Neural cell (in vitro differentiated cells): Measurements from ENCODE around the gene INPP5A. TPM values are rescaled to one million over a fixed set of nuclear protein-coding genes. Genes with fewer than 3 reads are reported as not detected.

ENCODE experiments used
- H2AFZ ChIP-seq: fragments of 200-600, 300-800 bp; sonication (generic), shearing (Covaris generic); 2 replicates; pipeline ENCODE4 v1.6.0; 2014; ENCODE audit warnings: low read depth, mild to moderate bottlenecking, antibody characterized with exemption, low read length, moderate library complexity
- H3F3A ChIP-seq: fragments of 200-600 bp; shearing (Covaris generic); 2 replicates; pipeline ENCODE4 v1.6.1; 2016; ENCODE audit warnings: mild to moderate bottlenecking, moderate library complexity, mixed read lengths, antibody characterized with exemption, low read length; ENCODE audit not compliant: insufficient read depth, poor library complexity, severe bottlenecking
- H3K27ac ChIP-seq: fragments of 200-600, 300-800 bp; sonication (generic), shearing (Covaris generic); 2 replicates; pipeline ENCODE4 v1.5.1; 2014; ENCODE audit warnings: mild to moderate bottlenecking, low read length, moderate library complexity
- H3K27me3 ChIP-seq: fragments of 300-800, 200-600 bp; sonication (generic), shearing (Covaris generic); 2 replicates; pipeline ENCODE4 v1.6.0; 2014; ENCODE audit warnings: mild to moderate bottlenecking, low read depth, low read length, moderate library complexity; ENCODE audit not compliant: insufficient read depth
- H3K36me3 ChIP-seq: fragments of 300-800, 200-600 bp; sonication (generic), shearing (Covaris generic); 2 replicates; pipeline ENCODE4 v1.5.1; 2014; ENCODE audit warnings: mild to moderate bottlenecking, antibody characterized with exemption, low read length, moderate library complexity; ENCODE audit not compliant: insufficient read depth
- H3K4me2 ChIP-seq: fragments of 300-800, 200-600 bp; sonication (generic), shearing (Covaris generic); 2 replicates; pipeline ENCODE4 v1.6.0; 2014; ENCODE audit warnings: mild to moderate bottlenecking, low read length
- H3K4me3 ChIP-seq: fragments of 300-800, 200-600 bp; sonication (generic), shearing (Covaris generic); 2 replicates; pipeline ENCODE4 v1.5.1; 2014; ENCODE audit warnings: mild to moderate bottlenecking, low read length, moderate library complexity
- H3K79me2 ChIP-seq: fragments of 200-600 bp; shearing (Covaris generic); replicated peaks from 2 replicates; pipeline ENCODE4 v1.6.0; 2014; ENCODE audit warnings: mild to moderate bottlenecking, low read length, moderate library complexity; ENCODE audit not compliant: insufficient read depth
- H3K9ac ChIP-seq: fragments of 300-800, 200-600 bp; sonication (generic), shearing (Covaris generic); 2 replicates; pipeline ENCODE4 v1.6.1; 2016; ENCODE audit warnings: mild to moderate bottlenecking, low read length, mixed read lengths
- H3K9me2 ChIP-seq: fragments of 200-600 bp; shearing (Covaris generic); 2 replicates; pipeline ENCODE4 v1.6.1; 2016; ENCODE audit warnings: mild to moderate bottlenecking, low read length, mixed read lengths; ENCODE audit not compliant: insufficient read depth
- H3K9me3 ChIP-seq: fragments of 200-600, 300-800 bp; sonication (generic), shearing (Covaris generic); 2 replicates; pipeline ENCODE4 v1.6.1; 2016; ENCODE audit warnings: mild to moderate bottlenecking, mixed run types, low read length, moderate library complexity, mixed read lengths
- H4K20me1 ChIP-seq: fragments of 200-600 bp; shearing (Covaris generic); 2 replicates; pipeline ENCODE4 v1.6.1; 2016; ENCODE audit warnings: mild to moderate bottlenecking, mixed run types; ENCODE audit not compliant: insufficient read depth
- EP300 ChIP-seq: fragments of 450-650 bp; conservative IDR thresholded peaks from 2 replicates; pipeline ENCODE4 v1.6.1; 2014; ENCODE audit warnings: antibody characterized with exemption, mild to moderate bottlenecking, moderate library complexity; ENCODE audit not compliant: poor library complexity, severe bottlenecking
- EZH2 ChIP-seq: fragments of 200-600, 300-800 bp; shearing (Covaris generic), sonication (generic); IDR thresholded peaks from 2 replicates; pipeline ENCODE4 v1.6.1; 2014; ENCODE audit warnings: antibody characterized with exemption, low read length, borderline replicate concordance, mild to moderate bottlenecking; ENCODE audit not compliant: insufficient read depth, poor library complexity, severe bottlenecking
- MXI1 ChIP-seq: fragments of 450-650 bp; conservative IDR thresholded peaks from 2 replicates; pipeline ENCODE4 v1.6.1; 2014; ENCODE audit warnings: antibody characterized with exemption, mild to moderate bottlenecking; ENCODE audit not compliant: poor library complexity, severe bottlenecking
- POLR2AphosphoS5 ChIP-seq: IDR thresholded peaks from 2 replicates; pipeline ENCODE4 v1.6.1; 2012
- RAD21 ChIP-seq: fragments of 450-650 bp; conservative IDR thresholded peaks from 2 replicates; pipeline ENCODE4 v1.6.1; 2014; ENCODE audit warnings: antibody characterized with exemption, mild to moderate bottlenecking, moderate library complexity
- SMC3 ChIP-seq: fragments of 450-650 bp; conservative IDR thresholded peaks from 2 replicates; pipeline ENCODE4 v1.6.1; 2014; ENCODE audit warnings: antibody characterized with exemption, mild to moderate bottlenecking, moderate library complexity; ENCODE audit not compliant: poor library complexity
- TAF1 ChIP-seq: IDR thresholded peaks from 2 replicates; pipeline ENCODE4 v1.6.1; 2012; ENCODE audit warnings: low read depth
- polyA plus RNA-seq: library from polyadenylated mRNA; depleted of rRNA; stranded (reverse); fragments of >200 nt; gene quantifications from 2 replicates; pipeline ENCODE4 v1.2.3, GENCODE V29; 2014
- TF ChIP-seq, protein P1 (sequence below): fragments of 450-650 bp; IDR thresholded peaks from 2 replicates; pipeline ENCODE4 v1.5.1; 2014; ENCODE audit warnings: antibody characterized with exemption, mild to moderate bottlenecking, moderate library complexity; ENCODE audit not compliant: poor library complexity, severe bottlenecking
- TF ChIP-seq, protein P2 (sequence below): IDR thresholded peaks from 2 replicates; pipeline ENCODE4 v1.6.1; 2012; ENCODE audit warnings: borderline replicate concordance

INPP5A gene
- polyA plus RNA-seq, 1 donor from 2014 or later = 48.8 TPM

GRCh38 chr10:132705943-132706342, 168.4 kb downstream of the INPP5A start:
- Histone ChIP-seq H4K20me1 (no peaks in the 10 kb centered on the region), H2AFZ (no peak overlapping the region), H3K9me3 (peaks cover 16% of the 10 kb centered on the region), H3K9ac (no peak overlapping the region), H3K27ac (no peak overlapping the region), H3K27me3 (no peaks in the 10 kb centered on the region), H3K4me3 (no peak overlapping the region), H3K4me2 (no peak overlapping the region), H3K79me2 (no peaks in the 10 kb centered on the region), H3F3A (no peaks in the 10 kb centered on the region), H3K9me2 (no peaks in the 10 kb centered on the region), H3K36me3 (no peaks in the 10 kb centered on the region)
- no peak for TF ChIP-seq SMC3
- TF ChIP-seq RAD21 = no peak
- TF ChIP-seq TAF1 = no peak
- no peak for TF ChIP-seq POLR2AphosphoS5
- TF ChIP-seq, protein P1, sequence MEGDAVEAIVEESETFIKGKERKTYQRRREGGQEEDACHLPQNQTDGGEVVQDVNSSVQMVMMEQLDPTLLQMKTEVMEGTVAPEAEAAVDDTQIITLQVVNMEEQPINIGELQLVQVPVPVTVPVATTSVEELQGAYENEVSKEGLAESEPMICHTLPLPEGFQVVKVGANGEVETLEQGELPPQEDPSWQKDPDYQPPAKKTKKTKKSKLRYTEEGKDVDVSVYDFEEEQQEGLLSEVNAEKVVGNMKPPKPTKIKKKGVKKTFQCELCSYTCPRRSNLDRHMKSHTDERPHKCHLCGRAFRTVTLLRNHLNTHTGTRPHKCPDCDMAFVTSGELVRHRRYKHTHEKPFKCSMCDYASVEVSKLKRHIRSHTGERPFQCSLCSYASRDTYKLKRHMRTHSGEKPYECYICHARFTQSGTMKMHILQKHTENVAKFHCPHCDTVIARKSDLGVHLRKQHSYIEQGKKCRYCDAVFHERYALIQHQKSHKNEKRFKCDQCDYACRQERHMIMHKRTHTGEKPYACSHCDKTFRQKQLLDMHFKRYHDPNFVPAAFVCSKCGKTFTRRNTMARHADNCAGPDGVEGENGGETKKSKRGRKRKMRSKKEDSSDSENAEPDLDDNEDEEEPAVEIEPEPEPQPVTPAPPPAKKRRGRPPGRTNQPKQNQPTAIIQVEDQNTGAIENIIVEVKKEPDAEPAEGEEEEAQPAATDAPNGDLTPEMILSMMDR = no peak
- TF ChIP-seq MXI1 = no peak
- no peak for TF ChIP-seq EZH2
- no peak for TF ChIP-seq EP300
- TF ChIP-seq, protein P2, sequence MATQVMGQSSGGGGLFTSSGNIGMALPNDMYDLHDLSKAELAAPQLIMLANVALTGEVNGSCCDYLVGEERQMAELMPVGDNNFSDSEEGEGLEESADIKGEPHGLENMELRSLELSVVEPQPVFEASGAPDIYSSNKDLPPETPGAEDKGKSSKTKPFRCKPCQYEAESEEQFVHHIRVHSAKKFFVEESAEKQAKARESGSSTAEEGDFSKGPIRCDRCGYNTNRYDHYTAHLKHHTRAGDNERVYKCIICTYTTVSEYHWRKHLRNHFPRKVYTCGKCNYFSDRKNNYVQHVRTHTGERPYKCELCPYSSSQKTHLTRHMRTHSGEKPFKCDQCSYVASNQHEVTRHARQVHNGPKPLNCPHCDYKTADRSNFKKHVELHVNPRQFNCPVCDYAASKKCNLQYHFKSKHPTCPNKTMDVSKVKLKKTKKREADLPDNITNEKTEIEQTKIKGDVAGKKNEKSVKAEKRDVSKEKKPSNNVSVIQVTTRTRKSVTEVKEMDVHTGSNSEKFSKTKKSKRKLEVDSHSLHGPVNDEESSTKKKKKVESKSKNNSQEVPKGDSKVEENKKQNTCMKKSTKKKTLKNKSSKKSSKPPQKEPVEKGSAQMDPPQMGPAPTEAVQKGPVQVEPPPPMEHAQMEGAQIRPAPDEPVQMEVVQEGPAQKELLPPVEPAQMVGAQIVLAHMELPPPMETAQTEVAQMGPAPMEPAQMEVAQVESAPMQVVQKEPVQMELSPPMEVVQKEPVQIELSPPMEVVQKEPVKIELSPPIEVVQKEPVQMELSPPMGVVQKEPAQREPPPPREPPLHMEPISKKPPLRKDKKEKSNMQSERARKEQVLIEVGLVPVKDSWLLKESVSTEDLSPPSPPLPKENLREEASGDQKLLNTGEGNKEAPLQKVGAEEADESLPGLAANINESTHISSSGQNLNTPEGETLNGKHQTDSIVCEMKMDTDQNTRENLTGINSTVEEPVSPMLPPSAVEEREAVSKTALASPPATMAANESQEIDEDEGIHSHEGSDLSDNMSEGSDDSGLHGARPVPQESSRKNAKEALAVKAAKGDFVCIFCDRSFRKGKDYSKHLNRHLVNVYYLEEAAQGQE = no peak

GRCh38 chr10:132706701-132707100, 169.1 kb downstream of the INPP5A start:
- no peak overlapping the region for H2AFZ ChIP-seq
- H3K27ac ChIP-seq = no peak overlapping the region
- H3K4me2 ChIP-seq = no peak overlapping the region
- no peaks in the 10 kb centered on the region for H3K9me2 ChIP-seq
- H4K20me1 ChIP-seq = no peaks in the 10 kb centered on the region
- no peak overlapping the region for H3K9ac ChIP-seq
- no peak overlapping the region for H3K4me3 ChIP-seq
- H3K79me2 ChIP-seq = no peaks in the 10 kb centered on the region
- TF ChIP-seq RAD21 (no peak), SMC3 (no peak), EP300 (no peak), POLR2AphosphoS5 (no peak), EZH2 (no peak), TAF1 (no peak), MXI1 (no peak)
- TF ChIP-seq, protein P2 = no peak
- TF ChIP-seq, protein P1 = no peak
- peaks cover 16% of the 10 kb centered on the region for H3K9me3 ChIP-seq
- no peaks in the 10 kb centered on the region for H3K36me3 ChIP-seq
- no peaks in the 10 kb centered on the region for H3F3A ChIP-seq
- H3K27me3 ChIP-seq = peaks cover 5% of the 10 kb centered on the region
